Measurements from ENCODE around the gene CABP7.

The CABP7 gene

DNA sequence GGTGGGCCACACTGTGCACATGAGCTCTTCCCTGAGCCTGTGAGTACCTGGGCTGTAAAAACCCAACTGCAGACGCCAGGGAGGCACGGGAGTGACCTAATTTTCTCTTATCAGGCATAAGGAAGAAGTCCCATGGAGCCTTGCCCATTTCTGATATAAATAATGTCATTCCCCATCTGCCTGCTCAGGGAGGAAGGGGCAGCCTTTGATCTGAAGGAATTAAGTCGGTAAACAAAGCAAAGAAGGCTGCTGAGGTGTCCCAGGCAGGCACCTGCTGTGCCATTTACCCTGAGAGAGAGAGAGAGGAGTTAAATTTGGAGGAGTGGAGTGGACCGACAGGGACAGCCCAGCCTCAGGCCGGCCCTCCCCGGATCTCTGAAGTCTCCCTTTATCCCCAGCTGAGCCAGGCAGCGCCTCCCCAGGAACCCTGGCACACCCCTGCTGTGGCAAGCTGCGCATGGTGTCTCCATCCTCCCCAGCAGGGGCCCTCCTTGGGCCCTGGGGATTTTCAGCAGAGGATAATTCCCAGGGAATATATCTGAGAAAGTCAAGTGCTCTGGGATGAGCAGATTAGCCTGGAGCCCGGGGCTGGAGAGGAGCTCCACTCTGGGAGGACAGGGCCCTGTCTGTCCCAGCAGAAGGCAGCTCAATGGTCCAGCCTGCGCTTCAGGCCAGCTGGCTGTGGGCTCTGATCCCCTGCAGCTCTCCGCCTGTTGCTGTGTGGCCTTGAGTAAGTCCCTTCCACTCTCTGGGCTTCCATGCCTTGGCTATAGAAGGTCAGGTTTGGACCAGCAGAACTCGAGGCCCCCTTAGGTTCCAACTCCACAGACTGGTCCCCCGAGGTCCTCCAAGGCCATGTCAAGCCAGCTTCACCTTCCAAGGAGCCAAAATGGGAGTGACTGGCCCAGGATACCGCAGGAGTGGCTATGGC, 17.5 kb upstream of the CABP7 start:
- no peak for DNase-seq

DNA sequence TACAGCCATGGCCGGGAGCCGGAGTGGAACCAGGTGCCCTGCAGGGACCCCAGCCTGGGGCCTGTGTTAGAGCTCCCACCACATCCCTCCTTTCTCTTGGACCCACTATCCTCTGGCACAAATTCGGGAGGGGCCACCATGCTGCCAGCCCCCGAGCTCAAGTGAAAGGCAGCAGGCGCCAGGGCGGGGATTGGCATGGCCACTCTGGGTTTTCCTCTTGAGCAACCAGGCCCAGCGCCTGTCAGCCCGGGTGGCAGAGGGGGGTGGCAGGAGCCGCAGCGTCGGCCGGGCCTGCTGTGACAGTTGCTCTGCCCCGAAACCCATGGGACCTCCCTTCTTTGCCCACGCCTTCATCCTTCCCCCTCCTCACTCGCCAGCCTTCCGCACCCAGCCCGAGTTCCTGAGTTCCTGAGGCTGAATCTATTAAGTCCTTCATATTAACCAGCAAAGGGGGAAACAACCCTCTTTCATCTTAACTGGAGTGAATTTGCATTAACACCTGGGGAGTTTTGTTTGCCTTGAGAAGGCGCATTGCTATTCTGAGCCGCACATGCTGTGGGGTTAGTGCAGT, 16.8 kb upstream of the CABP7 start:
- DNase-seq, result no peak

DNA sequence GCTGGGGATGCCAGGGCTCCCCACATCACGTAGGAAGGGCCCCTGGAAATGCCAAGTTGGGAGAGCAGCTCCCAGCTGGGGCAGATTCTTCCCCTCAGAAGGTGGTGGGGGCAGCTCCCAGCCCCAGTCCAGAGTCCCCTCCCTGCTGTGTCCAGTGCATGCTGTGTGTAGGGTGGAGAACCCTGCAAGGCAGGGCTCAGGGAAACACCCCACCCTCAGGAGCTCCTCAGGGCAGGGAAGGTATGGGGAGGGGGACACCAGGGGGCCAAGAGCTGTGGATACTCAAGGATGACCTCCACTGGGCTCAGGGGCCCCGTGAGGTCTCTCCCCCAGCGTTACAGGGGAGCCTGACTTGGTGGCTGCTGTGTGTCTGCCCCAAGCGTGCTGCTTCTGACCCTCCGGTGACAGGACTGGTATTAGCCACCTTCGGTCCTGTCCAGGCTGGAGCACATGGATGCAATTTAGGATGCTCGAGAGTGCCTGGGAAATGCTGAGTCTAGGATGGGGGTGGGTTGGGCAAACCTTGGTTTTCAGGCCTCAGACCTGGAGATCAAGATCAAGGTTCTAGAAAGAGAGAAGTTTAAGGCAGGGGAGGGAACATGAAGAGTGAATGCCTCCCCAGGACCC, 16.1 kb upstream of the CABP7 start:
- DNase-seq, result no peak

DNA sequence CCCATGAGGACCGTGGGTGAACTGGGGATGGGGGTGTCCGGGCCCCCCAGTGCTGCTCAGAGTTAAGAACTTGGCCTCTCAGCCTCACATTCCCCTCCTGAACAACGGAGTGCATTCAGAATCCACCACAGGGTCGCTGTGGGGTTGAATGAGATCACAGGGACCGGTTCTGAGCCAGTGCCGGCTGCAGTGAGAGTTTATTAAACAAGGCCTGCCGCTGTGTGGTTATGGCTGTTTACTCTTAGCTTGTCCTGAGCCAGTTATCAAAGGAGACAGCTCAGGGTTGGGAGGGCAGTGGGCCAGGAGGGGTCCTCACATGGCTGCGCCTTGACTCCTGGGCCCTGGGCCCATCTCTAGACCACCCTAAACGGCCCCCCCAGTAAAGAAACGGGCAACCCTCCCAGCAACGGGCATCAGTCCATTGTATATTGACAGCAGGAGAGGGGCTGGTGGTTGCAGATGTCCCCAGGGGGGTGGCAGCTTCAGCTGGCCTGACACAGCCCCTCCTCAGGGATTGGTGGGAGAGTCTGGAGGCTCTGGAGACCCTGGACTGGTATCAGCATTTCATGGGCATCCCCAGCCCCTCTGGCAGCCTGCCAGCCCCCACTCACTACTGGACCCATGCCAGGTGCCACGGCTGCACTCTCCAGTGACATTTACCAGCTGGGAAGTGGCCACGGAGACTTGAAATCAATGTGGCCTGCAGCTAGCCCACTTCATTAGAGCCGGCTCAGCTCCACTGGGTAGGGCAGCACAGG, 15.1 kb upstream of the CABP7 start:
- DNase-seq, result no peak

DNA sequence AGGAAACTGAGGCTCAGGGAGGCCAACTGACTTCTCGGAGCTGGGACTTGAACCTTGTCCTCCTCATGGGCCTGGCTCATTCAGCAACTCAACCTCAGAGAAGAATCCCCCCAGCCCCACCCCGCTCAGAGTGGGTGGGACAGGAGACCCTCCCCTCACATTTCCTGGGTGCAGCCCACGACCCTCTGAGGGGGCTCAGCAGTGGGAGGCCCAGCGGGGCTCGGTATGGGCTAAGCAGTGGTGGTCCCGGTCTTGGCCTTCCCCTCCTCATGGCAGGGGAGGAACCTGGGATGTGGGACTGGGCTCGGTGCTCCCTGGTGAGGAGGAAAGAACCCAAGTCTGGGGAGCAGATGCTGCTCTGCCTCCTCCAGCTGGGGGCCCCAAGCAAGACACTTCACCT, 14.2 kb upstream of the CABP7 start:
- DNase-seq, result no peak

DNA sequence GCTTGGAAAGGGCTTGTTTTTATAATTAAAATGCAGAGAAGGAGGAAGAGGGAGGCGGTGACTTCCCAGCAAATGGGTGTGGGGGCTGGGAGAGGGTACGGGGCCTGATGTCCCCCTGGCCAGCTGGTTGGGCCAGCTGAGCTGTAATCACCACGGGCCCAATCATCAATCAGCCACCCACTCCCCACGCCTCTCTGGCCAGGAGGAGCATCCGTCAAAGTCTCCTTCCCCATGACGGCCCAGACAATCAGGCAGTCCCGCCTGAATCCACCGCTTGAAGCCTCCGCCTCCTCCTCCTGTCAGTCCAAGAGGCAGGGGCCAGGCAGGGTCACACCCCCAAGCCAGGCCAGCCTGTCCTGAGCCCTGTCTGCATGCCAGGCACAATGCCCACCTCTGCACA, 13.3 kb upstream of the CABP7 start:
- DNase-seq, result no peak

DNA sequence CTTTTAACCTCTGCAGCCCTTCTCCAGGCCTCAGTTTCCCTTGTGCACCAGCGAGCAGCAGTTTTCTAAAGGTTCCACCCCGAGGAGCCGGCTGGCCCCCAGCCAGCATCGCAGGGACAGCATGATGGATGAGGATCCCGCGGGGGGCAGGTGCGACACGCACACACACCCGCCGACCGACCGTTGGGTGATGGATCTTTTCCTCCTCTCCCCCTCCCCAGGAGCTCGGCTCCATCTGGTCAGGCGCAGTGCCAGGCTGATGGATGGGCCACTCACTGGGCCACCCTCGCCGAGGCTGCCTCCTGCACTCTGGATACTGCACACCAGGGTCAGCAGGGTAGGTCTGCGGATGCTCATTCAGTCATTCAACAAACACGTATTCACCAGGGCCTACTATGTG, 12.8 kb upstream of the CABP7 start:
- DNase-seq, result no peak

DNA sequence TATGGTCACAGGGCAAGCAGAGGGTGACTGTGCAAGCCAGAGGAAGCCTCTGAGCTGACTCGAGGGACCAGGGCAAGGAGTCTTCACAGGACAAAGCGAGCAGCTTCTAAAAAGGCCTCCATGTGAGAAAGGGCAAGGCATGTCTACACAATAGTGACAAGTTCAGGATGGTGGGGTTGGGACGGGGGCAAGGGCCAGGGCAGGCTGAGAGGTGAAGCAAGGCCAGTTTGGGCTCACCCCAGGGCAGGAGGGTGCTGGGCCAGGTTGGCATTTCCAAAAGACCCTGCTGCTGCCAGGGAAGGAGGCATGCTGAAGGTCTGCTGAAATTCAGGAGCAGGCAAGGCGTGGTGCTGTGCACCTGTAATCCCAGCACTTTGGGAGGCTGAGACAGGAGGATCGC, 12.3 kb upstream of the CABP7 start:
- DNase-seq, result no peak

DNA sequence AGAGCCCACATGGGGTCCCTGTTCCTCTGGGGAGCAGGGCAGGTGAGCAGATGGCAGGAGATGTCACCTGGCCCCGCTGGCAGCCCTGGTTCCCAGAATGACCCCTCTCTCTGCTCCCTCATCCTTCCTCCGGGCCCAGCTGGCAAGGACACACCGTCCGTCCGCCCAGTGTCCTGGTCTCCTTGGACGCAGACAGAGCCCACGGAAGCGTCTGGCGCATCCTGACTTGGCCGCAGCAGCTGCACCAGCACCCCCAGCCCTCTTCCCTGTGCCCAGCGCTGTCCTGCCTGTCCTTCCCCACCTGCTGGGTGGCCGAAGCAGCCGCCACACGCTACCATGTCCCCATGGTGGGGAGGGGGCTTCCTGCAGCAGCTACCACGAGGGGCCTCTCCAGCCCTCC, 9.6 kb upstream of the CABP7 start:
- no peak for DNase-seq

DNA sequence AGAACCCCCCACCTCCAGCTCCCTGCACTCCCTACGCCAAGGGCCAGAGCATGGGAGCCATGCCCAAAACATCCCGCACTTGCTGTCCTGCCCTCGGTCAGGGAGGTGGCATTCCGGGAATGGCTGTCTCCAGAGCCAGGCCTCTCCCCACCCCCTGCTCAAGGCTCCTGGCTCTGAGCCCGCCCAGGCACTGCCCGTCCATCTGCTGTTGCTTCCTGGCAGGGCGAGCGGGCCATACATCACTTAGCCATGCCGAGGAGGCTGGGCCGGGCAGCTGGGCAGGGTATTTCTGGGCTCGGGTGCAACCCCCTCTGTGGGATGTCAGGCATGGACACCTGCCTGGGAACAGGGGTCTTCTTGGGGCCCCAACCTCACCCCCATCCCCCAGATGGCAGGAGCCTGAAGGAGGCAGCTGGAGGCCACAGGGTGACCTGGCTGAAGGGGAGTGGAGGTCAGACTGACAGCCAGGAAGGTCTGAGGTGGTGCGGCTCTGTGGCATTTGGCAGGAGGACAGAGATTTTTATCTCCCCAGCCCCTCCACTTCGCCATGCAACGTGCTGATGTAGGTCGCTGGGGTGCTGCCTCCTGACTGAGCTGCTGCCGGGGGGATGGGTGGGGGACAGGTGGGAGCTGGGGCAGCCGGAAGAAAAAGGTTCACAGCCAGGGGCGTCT, 8.7 kb upstream of the CABP7 start:
- DNase-seq, result no peak

DNA sequence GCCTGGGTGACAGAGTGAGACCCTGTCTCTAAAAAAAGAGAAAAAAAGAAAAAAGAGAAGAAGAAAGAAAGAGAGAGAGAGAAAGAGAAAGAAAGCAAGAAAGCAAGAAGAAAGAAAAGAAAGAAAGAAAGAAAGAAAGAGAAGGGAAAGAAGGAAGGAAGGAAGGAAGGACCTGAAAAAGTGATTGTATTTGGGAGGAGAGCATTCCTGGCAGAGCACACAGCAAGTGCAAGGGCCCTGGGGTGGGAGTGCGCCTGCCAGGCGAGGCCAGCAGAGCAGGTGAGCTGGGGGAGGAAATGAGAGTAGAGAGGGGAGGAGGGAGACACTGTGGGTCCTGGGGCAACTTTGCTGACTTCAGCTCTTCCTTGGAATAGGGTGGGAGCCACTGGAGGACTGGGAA, 7.7 kb upstream of the CABP7 start:
- no peak for DNase-seq

DNA sequence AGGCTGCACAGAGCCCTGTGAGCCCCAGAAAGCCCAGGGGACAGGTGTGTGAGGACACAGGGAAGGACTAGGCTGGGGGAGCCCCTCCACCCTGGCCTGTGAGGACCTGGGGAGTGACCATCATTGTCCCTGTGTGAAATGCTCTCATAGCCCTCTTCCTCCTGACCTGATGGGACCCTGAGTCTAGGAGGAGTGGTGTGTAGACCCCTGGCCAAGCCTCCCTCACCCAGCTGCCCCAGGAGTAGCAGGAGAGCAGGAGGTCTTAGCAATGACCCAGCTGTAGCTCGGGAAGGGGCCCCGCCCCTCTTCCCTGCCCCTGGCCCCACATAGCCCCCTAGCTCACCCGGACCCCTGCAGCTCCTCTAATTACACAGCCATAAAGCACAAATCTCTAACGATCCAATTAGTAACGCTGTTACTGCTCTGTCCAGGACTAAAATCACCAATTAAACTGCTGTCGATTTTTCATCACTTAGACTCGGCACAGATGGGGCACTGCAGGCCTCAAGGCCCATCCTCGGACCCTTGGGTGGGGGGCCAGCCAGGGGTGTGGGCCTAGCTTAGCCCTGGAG, 6.6 kb upstream of the CABP7 start:
- DNase-seq, result no peak

DNA sequence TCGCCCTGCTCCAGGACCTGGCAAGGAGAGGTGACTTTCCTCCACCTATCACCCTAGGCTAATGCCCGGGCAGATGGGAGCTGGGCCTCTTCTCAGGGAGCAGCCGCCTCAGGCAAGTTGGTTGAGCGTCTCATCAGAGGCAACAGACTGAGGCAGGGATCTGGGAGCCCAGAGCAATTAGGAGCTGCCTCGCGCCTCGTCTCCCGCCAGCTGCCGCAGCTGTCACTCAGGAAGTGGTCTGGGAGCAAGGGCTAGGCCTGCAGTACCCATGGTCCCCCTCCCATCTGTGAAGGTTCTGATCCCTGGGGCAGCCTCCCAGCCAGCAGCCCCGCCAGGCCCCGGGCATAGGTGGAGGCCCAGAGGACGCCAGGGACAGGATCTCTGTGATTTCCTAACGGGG, 4.6 kb upstream of the CABP7 start:
- no peak for DNase-seq

DNA sequence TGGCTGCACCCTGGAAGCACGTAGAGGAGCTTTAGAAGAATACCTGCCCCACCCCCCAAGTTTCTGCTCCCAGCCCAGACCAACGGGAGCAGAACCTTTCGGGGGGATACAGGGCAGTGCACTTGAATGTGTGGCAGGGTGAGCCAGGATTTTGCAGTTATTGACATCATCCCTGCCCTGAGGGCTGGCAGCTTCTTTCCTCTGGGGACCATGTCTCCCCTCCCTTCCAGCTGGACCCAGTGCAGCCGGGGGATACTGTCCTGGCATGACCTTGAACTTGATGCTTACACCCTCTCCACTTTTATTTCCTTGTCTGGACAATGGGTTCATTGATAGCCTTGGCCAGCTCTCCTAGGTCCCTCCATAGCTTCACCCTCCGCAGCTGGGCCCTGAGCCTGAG, 4.1 kb upstream of the CABP7 start:
- DNase-seq, result no peak

DNA sequence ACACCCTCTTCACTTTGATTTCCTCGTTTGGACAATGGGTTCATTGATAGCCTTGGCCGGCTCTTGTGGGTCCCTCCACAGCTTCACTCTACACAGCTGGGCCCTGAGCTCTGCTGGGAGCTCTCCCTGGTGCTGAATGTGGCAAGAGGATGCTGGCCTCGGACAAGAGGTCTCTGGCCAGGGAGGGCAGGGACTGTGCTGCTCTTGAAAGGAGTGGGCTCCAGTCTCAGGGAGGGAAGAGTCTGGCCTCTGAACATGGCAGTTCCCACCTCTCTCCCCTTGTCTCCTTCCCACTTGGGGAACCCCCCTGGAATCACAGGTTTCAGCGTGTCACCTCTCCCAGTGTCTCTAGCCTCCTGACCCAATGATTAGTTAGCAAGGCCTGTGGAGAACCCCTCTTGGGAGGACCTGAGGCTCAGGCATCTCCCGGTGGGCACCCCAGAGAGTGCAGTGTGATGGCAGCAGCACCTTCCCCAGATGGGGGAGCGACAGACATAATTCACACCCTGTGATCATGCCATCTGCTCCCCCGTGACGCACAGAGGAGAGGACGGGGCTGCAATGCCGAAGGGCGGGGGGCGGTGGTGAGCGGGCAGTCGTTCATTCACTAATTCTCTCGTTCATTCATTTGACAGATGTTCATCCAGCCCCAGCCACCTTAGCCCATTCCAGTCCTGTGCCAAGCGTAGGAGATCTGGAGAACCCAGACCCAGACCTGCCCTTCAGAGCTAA, 2.8 kb upstream of the CABP7 start:
- peak; percentile 59 for DNase-seq

DNA sequence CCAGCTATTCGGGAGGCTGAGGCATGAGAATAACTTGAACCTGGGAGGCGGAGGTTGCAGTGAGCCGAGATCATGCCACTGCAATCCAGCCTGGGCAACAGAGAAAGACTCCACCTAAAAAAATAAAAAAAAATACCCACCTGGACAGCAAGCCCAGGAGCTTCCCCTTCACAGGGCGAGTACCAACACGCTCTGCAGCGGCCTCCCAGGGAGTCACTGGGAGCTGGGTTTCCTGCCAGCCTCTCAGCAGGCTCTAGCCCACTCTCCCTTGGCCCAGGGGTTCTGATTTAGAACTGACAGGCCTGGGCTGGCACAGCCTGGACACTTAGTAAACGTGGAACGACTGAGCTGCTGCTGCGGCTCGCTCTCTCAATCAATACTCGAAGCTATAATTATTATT, 2.0 kb upstream of the CABP7 start:
- no peak for DNase-seq

DNA sequence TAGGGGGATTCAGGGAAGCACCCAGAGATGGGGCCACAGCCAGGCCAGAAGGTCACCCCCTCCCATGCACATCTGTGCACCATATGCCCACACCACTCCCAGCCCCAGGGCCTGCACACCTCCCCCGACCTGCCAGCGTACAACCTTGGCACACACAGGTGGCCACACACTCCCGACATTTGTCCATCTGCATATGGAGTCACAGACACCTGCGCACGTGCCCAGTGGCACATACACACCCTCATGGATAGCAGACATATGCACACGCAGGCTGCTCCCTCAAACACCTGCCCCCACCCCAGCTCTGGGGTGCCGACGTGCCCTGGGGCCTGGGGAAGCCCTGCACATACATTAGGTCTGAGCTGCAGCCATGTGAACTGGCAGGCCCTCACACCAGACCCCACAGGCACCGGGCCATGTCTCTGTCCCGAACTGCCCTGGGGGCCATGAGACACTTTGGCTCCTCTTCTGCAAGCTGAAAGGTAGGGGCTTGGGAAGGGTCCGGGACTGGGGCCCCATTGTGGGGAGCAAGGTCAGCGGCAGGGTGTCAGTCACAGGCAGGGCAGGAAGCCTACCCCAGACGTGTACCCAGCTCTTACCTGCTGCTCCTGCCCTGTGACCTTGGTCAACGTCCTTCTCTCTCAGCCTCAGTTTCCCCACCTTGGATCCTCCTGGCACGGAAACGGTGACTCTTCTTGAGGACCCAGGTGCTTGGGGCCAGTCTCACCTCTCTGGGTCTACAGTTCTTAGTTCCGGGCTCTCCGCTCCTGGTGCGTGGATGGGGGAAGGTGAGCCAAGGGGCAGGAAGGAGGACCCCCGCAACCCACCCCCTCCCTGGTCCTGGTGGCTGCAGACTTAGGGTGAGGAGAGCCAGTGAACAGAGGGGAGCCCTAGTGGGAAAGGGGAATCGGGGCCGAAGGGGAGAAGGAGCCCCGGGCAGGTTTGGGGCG, 579 bp upstream of the CABP7 start:
- DNase-seq, result no peak

DNA sequence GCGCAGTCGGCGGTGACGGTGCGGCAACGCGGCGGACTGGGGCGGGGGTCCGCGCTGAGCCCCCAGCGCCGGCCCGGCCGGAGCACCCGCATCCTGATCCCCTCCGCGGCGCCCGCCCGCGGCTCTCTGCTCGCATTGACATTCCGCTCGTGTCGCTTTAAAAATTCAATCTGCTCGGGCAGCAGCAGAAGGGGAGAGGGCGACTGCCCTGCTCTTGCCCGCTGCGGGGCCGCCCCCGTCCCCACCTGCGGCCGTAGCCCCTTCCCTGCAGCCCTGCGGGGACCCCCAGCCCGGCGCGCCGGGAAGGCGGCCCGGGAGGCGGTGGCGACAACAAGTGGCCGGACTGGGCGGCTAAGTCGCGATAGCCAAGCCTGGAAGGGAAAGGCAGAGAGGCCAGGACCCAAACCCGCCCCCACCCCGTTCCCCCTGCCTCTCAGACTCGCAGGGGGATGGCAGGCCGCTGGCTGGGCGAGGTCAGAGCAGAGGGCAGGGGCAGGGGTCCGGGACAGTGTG, 1.1 kb downstream of the CABP7 start:
- DNase-seq, result no peak

DNA sequence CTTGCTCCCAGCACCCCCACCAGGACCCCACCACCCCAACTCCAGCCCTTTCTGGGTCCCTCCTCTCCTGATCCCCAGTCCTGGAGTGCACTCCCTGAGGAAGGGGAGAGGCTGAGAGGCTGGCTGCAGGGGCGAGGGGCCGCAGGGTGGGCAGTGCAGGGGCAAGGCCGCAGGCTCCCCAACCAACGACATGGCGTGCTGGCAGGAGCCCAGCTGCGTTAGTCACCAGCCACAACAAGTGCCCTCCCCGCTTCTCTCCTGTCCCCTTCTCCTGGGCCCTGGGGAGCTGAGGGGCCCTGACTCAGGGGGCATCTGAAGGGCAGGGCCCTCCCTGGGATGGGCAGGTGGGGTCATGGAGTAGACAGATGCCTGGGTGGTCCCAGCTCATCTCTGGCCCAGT, 2.3 kb downstream of the CABP7 start:
- DNase-seq, result no peak

DNA sequence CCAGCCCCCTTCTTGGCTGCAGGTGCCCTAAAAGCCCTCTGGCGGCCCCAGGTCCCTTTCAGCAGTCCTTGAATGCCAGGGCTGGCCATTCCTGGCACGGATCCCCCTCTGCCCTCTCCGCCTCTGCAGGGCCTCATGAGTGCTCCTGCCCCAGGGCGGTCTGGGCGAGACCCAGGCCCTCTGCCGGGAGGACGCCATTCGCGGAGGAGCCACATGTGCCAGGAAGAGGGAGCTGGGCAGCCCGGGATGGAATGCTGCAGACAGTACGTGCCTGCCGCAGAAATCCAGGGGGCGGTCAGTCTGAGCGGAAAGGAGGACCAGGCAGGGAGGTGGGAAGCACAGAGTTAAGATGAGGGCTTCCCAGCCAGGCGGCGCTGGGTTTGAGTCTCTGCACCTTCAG, 2.8 kb downstream of the CABP7 start:
- no peak for DNase-seq
